ENCODE results near the gene VILL. TPM values are rescaled to one million over a fixed set of nuclear protein-coding genes. Genes with fewer than 3 reads are reported as not detected.

The VILL gene
- 12.7 TPM for polyA plus RNA-seq (2012; ENCODE audit: insufficient read depth, insufficient read length, low read depth)

DNA sequence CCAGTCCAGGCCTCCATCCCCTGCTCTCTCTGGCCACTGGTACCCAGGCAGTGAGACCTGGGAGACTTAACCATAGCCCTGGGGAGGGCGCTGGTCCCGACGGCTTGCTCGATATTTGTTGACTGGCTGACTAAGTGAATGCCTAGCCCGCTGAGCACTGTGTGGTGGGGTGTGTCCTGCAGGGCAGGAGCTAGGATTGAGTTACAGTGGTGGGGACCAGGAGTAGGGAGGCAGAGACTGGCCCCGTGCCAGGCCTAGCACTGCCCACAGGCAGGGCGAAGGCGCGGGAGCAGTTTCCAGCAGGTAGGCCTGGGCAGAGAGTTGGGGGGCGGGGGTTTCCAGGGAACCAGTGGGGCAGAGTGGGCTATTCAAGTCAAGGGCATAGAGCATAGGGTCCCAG is at the start of gene VILL:
Gene VILL, plus strand, starts transcription at position 260 of the 400 bp plus-strand sequence. CDS start 2,887 bp downstream, outside the sequence.
- Histone ChIP-seq H3K27me3 (no peaks in the 10 kb centered on the region), H3K36me3 (no peaks in the 10 kb centered on the region), H3K4me1 (no peaks in the 10 kb centered on the region), H3K9me3 (no peaks in the 10 kb centered on the region), H3K4me3 (ENCODE audit: low read depth, low read length) (no peak within 1 kb of the TSS)
- TF ChIP-seq, protein P1, sequence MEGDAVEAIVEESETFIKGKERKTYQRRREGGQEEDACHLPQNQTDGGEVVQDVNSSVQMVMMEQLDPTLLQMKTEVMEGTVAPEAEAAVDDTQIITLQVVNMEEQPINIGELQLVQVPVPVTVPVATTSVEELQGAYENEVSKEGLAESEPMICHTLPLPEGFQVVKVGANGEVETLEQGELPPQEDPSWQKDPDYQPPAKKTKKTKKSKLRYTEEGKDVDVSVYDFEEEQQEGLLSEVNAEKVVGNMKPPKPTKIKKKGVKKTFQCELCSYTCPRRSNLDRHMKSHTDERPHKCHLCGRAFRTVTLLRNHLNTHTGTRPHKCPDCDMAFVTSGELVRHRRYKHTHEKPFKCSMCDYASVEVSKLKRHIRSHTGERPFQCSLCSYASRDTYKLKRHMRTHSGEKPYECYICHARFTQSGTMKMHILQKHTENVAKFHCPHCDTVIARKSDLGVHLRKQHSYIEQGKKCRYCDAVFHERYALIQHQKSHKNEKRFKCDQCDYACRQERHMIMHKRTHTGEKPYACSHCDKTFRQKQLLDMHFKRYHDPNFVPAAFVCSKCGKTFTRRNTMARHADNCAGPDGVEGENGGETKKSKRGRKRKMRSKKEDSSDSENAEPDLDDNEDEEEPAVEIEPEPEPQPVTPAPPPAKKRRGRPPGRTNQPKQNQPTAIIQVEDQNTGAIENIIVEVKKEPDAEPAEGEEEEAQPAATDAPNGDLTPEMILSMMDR (IDR thresholded peaks at IDR 0.05; ENCODE audit: low read depth, low read length) = no peak
- no peak for DNase-seq

DNA sequence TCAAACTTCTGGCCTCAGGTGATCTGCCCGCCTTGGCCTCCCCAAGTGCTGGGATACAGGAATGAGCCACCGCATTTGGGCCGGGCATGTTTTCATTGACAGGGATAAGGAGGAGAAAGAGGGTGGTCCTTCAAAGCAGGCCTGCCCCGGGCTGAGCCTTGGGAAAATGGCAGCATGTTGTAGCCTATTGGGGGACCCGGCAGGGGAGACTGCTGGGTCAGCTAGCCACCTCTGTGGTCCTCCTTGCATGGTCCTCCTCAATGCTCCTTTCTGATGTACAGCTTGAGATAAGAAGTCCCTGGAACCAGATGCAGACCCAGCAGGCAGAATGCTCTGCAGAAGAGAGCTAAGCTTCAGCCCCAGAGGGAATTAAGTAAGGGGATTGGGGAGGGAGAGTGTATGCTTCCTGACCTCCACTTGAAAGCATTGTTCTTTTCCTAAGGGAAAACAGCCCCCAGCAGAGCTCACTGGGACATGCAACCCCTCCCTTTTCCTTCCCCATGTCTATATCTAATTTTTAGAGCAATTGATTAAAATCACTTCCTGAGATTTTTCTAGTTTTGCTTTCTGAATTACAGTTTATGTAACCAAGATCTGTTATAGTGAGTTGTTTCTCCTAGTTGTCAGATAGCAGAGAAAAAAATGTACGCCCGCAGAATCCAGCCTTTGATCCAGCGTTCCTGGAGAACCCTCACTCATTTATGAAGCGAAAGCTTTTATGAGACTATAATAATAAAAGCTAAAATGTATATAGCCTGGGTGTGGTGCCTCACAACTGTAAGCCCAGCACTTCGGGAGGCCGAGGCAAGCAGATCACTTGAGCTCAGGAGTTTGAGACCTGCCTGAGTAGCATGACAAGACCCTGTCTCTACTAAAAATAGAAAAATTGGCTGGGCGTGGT is 48.7 kb upstream of the VILL start:
- Histone ChIP-seq H3K27me3 (no peaks in the 10 kb centered on the region), H3K4me3 (ENCODE audit: low read depth, low read length) (no peak overlapping the region), H3K9me3 (no peaks in the 10 kb centered on the region), H3K4me1 (peaks cover 9% of the 10 kb centered on the region), H3K36me3 (no peaks in the 10 kb centered on the region)
- TF ChIP-seq, protein P1 (IDR thresholded peaks at IDR 0.05; ENCODE audit: low read depth, low read length) = no peak
- DNase-seq = no peak

DNA sequence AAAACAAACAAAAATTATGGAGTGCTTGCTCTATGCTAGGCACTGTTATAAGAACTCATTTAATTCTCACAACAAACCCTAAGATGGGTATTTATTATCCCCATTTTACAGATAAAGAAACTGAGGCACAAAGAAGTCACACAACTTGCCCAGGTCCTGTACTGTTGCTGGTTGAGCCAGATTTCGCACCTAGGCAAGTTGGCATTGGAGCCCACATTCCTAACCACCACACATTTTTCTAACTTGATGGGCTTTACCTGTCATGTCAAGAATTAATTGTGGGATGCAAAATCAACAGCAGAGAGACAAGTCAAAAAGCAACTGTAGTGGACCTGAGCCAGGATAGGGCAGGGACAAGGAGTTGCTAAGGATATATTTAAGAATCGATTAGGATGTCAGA is 47.9 kb upstream of the VILL start:
- no peak overlapping the region for H3K4me3 ChIP-seq (ENCODE audit: low read depth, low read length)
- no peaks in the 10 kb centered on the region for H3K9me3 ChIP-seq
- DNase-seq = no peak
- peaks cover 9% of the 10 kb centered on the region for H3K4me1 ChIP-seq
- no peaks in the 10 kb centered on the region for H3K36me3 ChIP-seq
- TF ChIP-seq, protein P1 (IDR thresholded peaks at IDR 0.05; ENCODE audit: low read depth, low read length) = no peak
- H3K27me3 ChIP-seq = no peaks in the 10 kb centered on the region

DNA sequence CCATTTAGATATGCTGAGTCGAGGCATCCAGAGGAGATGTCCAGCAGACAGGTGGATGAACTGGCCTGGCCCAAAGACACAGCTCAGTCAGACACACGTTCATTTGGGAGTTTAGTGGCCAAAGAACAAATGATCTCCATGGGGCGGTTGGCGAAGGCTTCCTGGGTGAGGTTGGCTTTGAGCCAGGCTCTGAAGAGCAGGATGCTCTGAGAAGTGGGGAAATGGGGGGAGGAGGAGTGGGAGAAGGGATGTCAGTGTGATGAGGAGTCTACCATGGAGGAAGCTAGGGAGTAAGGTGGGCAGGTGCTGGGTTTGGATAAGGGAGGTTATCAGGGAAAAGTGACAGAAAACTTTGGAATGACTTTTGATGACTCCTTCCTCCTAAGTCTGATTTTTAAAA is 47.5 kb upstream of the VILL start:
- DNase-seq = no peak
- Histone ChIP-seq H3K4me1 (peaks cover 9% of the 10 kb centered on the region), H3K36me3 (no peaks in the 10 kb centered on the region), H3K27me3 (no peaks in the 10 kb centered on the region), H3K9me3 (no peaks in the 10 kb centered on the region), H3K4me3 (ENCODE audit: low read depth, low read length) (no peak overlapping the region)
- TF ChIP-seq, protein P1 (IDR thresholded peaks at IDR 0.05; ENCODE audit: low read depth, low read length) = no peak

DNA sequence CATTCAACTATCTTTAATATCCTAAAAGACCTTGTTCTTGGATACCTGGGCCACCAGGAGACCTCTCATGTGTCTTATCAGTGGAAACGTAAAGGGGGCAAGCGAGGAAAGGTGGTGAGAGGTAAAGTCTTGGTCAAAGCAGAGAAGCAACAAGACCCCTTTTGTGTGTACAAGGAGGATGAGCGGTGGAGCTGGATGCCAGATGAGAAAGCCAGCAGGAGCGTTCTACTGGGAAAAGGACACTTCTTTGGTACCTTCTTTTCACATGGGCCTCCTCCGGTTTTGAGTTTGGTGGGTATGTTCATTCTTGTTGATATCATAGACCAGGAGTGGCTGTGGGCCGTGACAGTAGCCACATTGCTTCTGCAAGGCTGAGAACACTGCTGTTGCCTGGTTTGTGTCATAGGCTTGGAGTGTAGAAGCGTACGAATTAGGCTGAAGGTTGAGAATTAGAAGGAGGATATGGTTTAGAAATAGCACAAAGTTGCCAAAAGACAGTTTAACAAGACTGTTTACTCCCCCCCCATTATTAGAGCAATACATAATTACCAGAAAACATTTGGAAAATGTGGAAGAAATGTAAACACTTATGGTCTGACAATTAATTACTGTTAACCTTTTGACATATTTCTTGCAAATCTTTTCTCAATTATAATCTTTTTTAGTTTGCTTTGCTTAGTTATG is 46.8 kb upstream of the VILL start:
- TF ChIP-seq, protein P1 (IDR thresholded peaks at IDR 0.05; ENCODE audit: low read depth, low read length) = no peak
- Histone ChIP-seq H3K4me3 (ENCODE audit: low read depth, low read length) (no peak overlapping the region), H3K36me3 (no peaks in the 10 kb centered on the region), H3K27me3 (no peaks in the 10 kb centered on the region), H3K9me3 (no peaks in the 10 kb centered on the region), H3K4me1 (peaks cover 9% of the 10 kb centered on the region)
- DNase-seq = no peak
